Upper lobe of left lung (tissue), 6 donors: Measurements from ENCODE around the gene KCTD7. TPM values are rescaled to one million over a fixed set of nuclear protein-coding genes. Genes with fewer than 3 reads are reported as not detected.

Experiments
- ATAC-seq, 2 donors: fragments of 200-7000 bp; cut with Tn5 transposase; one replicate each; pipeline ENCODE4 v1.9.1; 2022; ENCODE audit warnings: mild to moderate bottlenecking in 2 of 2, moderate library complexity in 2 of 2; ENCODE audit not compliant: low FRiP score in 2 of 2
- DNase-seq, 2 donors: peaks; one replicate each; pipeline ENCODE4 v3.0.0-alpha.2; 2019 to 2020
- H3K27ac ChIP-seq, 4 donors: fragments of 200-600 bp; sonication (generic); one replicate each; pipeline ENCODE4 v1.5.1; 2016 to 2019
- H3K27me3 ChIP-seq, 4 donors: fragments of 200-600 bp; sonication (generic); one replicate each; pipeline ENCODE4 v1.5.1; 2017 to 2019
- H3K36me3 ChIP-seq, 4 donors: fragments of 200-600 bp; sonication (generic); one replicate each; pipeline ENCODE4 v1.5.1; 2016 to 2019
- H3K4me1 ChIP-seq, 4 donors: fragments of 200-600 bp; sonication (generic); one replicate each; pipeline ENCODE4 v1.5.1; 2018 to 2019
- H3K4me3 ChIP-seq, 4 donors: fragments of 200-600 bp; sonication (generic); one replicate each; pipeline ENCODE4 v1.5.1; 2017 to 2019; ENCODE audit warnings: mild to moderate bottlenecking in 2 of 4, moderate library complexity in 1 of 4
- H3K9me3 ChIP-seq, 4 donors: fragments of 200-600 bp; sonication (generic); one replicate each; pipeline ENCODE4 v1.5.1; 2018 to 2019
- EP300 ChIP-seq, 4 donors: sonication (generic); formaldehyde crosslinking; IDR thresholded peaks; one replicate each; pipeline ENCODE4 v1.5.1; 2017; ENCODE audit warnings: antibody characterized with exemption in 4 of 4, control low read depth in 2 of 4
- POLR2A ChIP-seq, 4 donors: fragments of 450-650 bp; IDR thresholded peaks; one replicate each; pipeline ENCODE4 v1.5.1; 2016 to 2017; ENCODE audit warnings: antibody characterized with exemption in 4 of 4, mild to moderate bottlenecking in 2 of 4
- POLR2AphosphoS5 ChIP-seq, 2 donors: sonication (generic); formaldehyde crosslinking; IDR thresholded peaks; one replicate each; pipeline ENCODE4 v1.5.1; 2017; ENCODE audit warnings: antibody characterized with exemption in 2 of 2
- WGBS, 2 donors: methylation state at CpG; one replicate each; pipeline ENCODE4 v1.1.5; 2017 to 2018; 5-methylcytosine and 5-hydroxymethylcytosine counted together
- total RNA-seq, 6 donors: library from RNA; depleted of rRNA in 4 of 6; stranded (reverse); fragments of >200 nt in 4 of 6; gene quantifications; one replicate each; pipeline versions ENCODE4 v1.1.0 to v1.2.1, GENCODE V29; 2016 to 2021
- TF ChIP-seq, protein P1 (sequence below), 6 experiments: fragments of 450-650 bp in 4 of 6; fragments of 200-600 bp in 2 of 6; sonication (generic) in 2 of 6; IDR thresholded peaks; one replicate each; pipeline ENCODE4 v1.5.1; 2016 to 2019; ENCODE audit warnings: antibody characterized with exemption in 6 of 6
- donor health status: DM: no; HTN: no; CAD: no; lungs with moderate emphysema.
- donor health status: DM: no; HTN: yes; CAD: no; lungs with severe emphysema.

Gene KCTD7
- total RNA-seq, 6 donors from 2014 or later, result 6.1 to 38.8 (median 13.5) TPM

- no peaks in the 10 kb centered on the region for H3K4me1 ChIP-seq
- peak in 1 of 2 donors; percentile 4 for ATAC-seq
- peak in 1 of 2 donors; percentile 72 for DNase-seq
These were observed 36.1 kb downstream of the KCTD7 start for GRCh38 chr7:66664590-66665293.

DNA sequence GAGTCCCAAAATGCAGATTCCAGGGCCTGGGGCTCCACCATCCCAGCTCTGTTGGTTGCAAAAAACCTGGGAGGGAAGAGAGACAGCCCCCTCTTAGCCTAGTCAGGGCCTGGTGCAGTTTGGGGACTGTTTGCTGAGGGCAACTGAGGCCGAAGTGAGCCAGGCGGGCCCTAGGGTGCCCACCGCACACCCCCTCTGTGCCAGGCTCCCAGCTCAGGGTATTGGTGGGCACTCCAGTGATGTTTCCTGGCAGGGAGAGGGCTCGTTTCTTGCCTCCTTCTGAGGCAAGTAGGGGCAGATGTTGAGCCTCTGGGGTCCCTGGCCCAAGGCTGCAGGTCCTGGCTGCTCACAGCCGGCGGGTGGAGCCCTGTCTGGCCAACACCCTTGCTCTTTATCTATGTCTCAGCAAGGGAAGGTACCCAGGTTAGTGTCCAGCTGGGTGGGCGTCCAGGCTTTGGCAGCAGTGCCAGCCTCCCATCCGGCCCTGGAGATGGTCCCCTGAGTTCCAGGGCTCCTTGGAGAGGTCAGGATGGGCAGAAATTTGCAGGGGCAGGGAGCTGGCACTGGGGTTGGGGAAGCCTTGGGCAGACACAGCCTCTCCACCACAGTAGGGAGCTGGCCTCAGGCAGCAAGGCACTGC is 37.8 kb downstream of the KCTD7 start:
- TF ChIP-seq, protein P1, sequence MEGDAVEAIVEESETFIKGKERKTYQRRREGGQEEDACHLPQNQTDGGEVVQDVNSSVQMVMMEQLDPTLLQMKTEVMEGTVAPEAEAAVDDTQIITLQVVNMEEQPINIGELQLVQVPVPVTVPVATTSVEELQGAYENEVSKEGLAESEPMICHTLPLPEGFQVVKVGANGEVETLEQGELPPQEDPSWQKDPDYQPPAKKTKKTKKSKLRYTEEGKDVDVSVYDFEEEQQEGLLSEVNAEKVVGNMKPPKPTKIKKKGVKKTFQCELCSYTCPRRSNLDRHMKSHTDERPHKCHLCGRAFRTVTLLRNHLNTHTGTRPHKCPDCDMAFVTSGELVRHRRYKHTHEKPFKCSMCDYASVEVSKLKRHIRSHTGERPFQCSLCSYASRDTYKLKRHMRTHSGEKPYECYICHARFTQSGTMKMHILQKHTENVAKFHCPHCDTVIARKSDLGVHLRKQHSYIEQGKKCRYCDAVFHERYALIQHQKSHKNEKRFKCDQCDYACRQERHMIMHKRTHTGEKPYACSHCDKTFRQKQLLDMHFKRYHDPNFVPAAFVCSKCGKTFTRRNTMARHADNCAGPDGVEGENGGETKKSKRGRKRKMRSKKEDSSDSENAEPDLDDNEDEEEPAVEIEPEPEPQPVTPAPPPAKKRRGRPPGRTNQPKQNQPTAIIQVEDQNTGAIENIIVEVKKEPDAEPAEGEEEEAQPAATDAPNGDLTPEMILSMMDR (IDR thresholded peaks at IDR 0.05), result no peak
- TF ChIP-seq POLR2AphosphoS5 (IDR thresholded peaks at IDR 0.05) (no peak), POLR2A (IDR thresholded peaks at IDR 0.05) (no peak), EP300 (IDR thresholded peaks at IDR 0.05) (no peak)
- Histone ChIP-seq H3K4me3 (no peak overlapping the region), H3K9me3 (no peaks in the 10 kb centered on the region), H3K36me3 (peaks cover 0 to 6% (median 0%) of the 10 kb centered on the region in 4 donors), H3K27ac (no peak overlapping the region), H3K4me1 (no peaks in the 10 kb centered on the region), H3K27me3 (no peaks in the 10 kb centered on the region)
- DNase-seq (peak in 1 of 2 donors; percentile 55), ATAC-seq (peak in 1 of 2 donors; percentile 9)
- 90 to 100% methylated on average over 1 to 6 of the region's 8 CpGs for WGBS, 2 donors

More at GRCh38 chr7:66664590-66665293, 36.1 kb downstream of the KCTD7 start:
- no peak for TF ChIP-seq EP300 (IDR thresholded peaks at IDR 0.05)
- no peak for TF ChIP-seq POLR2A (IDR thresholded peaks at IDR 0.05)
- TF ChIP-seq POLR2AphosphoS5 (IDR thresholded peaks at IDR 0.05), result no peak
- TF ChIP-seq, protein P1 (IDR thresholded peaks at IDR 0.05), result no peak
- H3K27ac ChIP-seq, result no peak overlapping the region
- no peak overlapping the region for H3K4me3 ChIP-seq
- H3K27me3 ChIP-seq, result no peaks in the 10 kb centered on the region
- peaks cover 0 to 6% (median 0%) of the 10 kb centered on the region in 4 donors for H3K36me3 ChIP-seq
- WGBS, 2 donors, result 79 to 85% methylated on average over 19 to 21 of the region's 24 CpGs
- H3K9me3 ChIP-seq, result no peaks in the 10 kb centered on the region

GRCh38 chr7:66667023-66667728 is 38.5 kb downstream of the KCTD7 start:
- DNase-seq, result no peak
- WGBS, 2 donors, result 95 to 100% methylated on average over 2 to 11 of the region's 11 CpGs
- TF ChIP-seq POLR2AphosphoS5 (IDR thresholded peaks at IDR 0.05) (no peak), EP300 (IDR thresholded peaks at IDR 0.05) (no peak), POLR2A (IDR thresholded peaks at IDR 0.05) (no peak)
- TF ChIP-seq, protein P1 (IDR thresholded peaks at IDR 0.05), result no peak

DNA sequence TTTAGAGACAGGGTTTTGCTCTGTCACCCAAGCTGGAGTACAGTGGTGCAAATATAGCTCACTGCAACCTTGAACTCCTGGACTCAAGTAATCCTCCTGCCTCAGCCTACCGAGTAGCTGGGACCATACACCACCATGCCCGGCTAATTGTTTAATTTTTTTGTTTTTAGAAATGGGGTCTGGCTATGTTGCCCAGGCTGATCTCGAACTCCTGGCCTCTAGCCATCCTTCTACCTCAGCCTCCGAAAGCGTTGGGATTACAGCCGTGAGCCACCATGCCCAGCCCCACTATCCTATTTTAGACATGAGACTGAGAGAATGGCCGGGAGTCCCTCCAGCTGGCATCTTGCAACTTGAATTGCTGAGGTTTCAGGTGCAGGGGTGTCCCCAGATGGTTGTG is 39.4 kb downstream of the KCTD7 start:
- no peaks in the 10 kb centered on the region for H3K9me3 ChIP-seq
- WGBS, 2 donors, result 92 to 97% methylated on average over 7 of the region's 7 CpGs
- DNase-seq (no peak), ATAC-seq (no peak)
- H3K4me3 ChIP-seq, result no peak overlapping the region
- H3K27me3 ChIP-seq, result no peaks in the 10 kb centered on the region
- TF ChIP-seq, protein P1 (IDR thresholded peaks at IDR 0.05), result no peak
- no peak for TF ChIP-seq POLR2AphosphoS5 (IDR thresholded peaks at IDR 0.05)
- TF ChIP-seq EP300 (IDR thresholded peaks at IDR 0.05), result no peak
- no peak for TF ChIP-seq POLR2A (IDR thresholded peaks at IDR 0.05)
- no peak overlapping the region for H3K27ac ChIP-seq
- H3K36me3 ChIP-seq, result peaks cover 0 to 6% (median 0%) of the 10 kb centered on the region in 4 donors
- no peaks in the 10 kb centered on the region for H3K4me1 ChIP-seq

More at GRCh38 chr7:66667023-66667728, 38.5 kb downstream of the KCTD7 start:
- ATAC-seq, result no peak
- Histone ChIP-seq H3K4me1 (no peaks in the 10 kb centered on the region), H3K4me3 (no peak overlapping the region), H3K9me3 (no peaks in the 10 kb centered on the region), H3K27ac (no peak overlapping the region), H3K27me3 (no peaks in the 10 kb centered on the region), H3K36me3 (peaks cover 0 to 6% (median 0%) of the 10 kb centered on the region in 4 donors)
